ENCODE results near the gene TMBIM6.
"Not testable (repeated sequence)": the region's sequence is repeated elsewhere in the genome, so short reads cannot be mapped to it uniquely, and the experiment has no call there.

Gene TMBIM6

GRCh38 chr12:49777341-49777740 is 36.0 kb downstream of the TMBIM6 start:
- no peak overlapping the region for H3K27ac ChIP-seq (ENCODE audit: low read depth, low read length)
- H3K4me1 ChIP-seq (ENCODE audit: insufficient read depth, low read length) = 0 out of 2 replicates have a peak, but pooled peaks cover 2% of the 10 kb centered on the region
- WGBS = 100% methylated on average over 2 of the region's 3 CpGs
- H3K9me3 ChIP-seq (ENCODE audit: insufficient read depth, low read depth, low read length) = no peaks in the 10 kb centered on the region
- H3K36me3 ChIP-seq (ENCODE audit: insufficient read depth, low read length) = no peaks in the 10 kb centered on the region
- H3K4me3 ChIP-seq (ENCODE audit: low read length) = no peak overlapping the region
- H3K9ac ChIP-seq (ENCODE audit: low read depth, low read length) = no peak overlapping the region
- peaks cover 3% of the 10 kb centered on the region; the same call in 1 of the 2 replicates for H3K27me3 ChIP-seq (ENCODE audit: insufficient read depth, low read length)

- H3K27ac ChIP-seq (ENCODE audit: low read depth, low read length) = no peak overlapping the region
- 0 out of 2 replicates have a peak, but pooled peaks cover 2% of the 10 kb centered on the region for H3K4me1 ChIP-seq (ENCODE audit: insufficient read depth, low read length)
- H3K27me3 ChIP-seq (ENCODE audit: insufficient read depth, low read length) = peaks cover 3% of the 10 kb centered on the region; the same call in 1 of the 2 replicates
- no peaks in the 10 kb centered on the region for H3K36me3 ChIP-seq (ENCODE audit: insufficient read depth, low read length)
- H3K9ac ChIP-seq (ENCODE audit: low read depth, low read length) = no peak overlapping the region; the same call in 1 of the 2 replicates
- no peaks in the 10 kb centered on the region for H3K9me3 ChIP-seq (ENCODE audit: insufficient read depth, low read depth, low read length)
- no peak overlapping the region for H3K4me3 ChIP-seq (ENCODE audit: low read length)
- 57% methylated on average over 19 of the region's 19 CpGs for WGBS
These were observed 36.7 kb downstream of the TMBIM6 start for GRCh38 chr12:49777800-49778748.

GRCh38 chr12:49779581-49779980 is 38.2 kb downstream of the TMBIM6 start:
- Histone ChIP-seq H3K9me3 (ENCODE audit: insufficient read depth, low read depth, low read length) (no peaks in the 10 kb centered on the region), H3K9ac (ENCODE audit: low read depth, low read length) (no peak overlapping the region), H3K27ac (ENCODE audit: low read depth, low read length) (no peak overlapping the region), H3K4me3 (ENCODE audit: low read length) (no peak overlapping the region), H3K27me3 (ENCODE audit: insufficient read depth, low read length) (peaks cover 3% of the 10 kb centered on the region; the same call in 1 of the 2 replicates), H3K36me3 (ENCODE audit: insufficient read depth, low read length) (no peaks in the 10 kb centered on the region), H3K4me1 (ENCODE audit: insufficient read depth, low read length) (0 out of 2 replicates have a peak, but pooled peaks cover 2% of the 10 kb centered on the region)
- 83% methylated on average over 2 of the region's 2 CpGs for WGBS

GRCh38 chr12:49780914-49781313 is 39.6 kb downstream of the TMBIM6 start:
- not testable (repeated sequence) for H3K9ac ChIP-seq (ENCODE audit: low read depth, low read length); H3K27me3 ChIP-seq (ENCODE audit: insufficient read depth, low read length); H3K4me3 ChIP-seq (ENCODE audit: low read length); H3K9me3 ChIP-seq (ENCODE audit: insufficient read depth, low read depth, low read length); H3K4me1 ChIP-seq (ENCODE audit: insufficient read depth, low read length); H3K36me3 ChIP-seq (ENCODE audit: insufficient read depth, low read length); H3K27ac ChIP-seq (ENCODE audit: low read depth, low read length)
- WGBS = 96% methylated on average over 6 of the region's 6 CpGs

GRCh38 chr12:49783917-49784676 is 42.7 kb downstream of the TMBIM6 start:
- no peak overlapping the region for H3K4me3 ChIP-seq (ENCODE audit: low read length)
- peaks cover 5% of the 10 kb centered on the region; the same call in 1 of the 2 replicates for H3K9me3 ChIP-seq (ENCODE audit: insufficient read depth, low read depth, low read length)
- H3K27ac ChIP-seq (ENCODE audit: low read depth, low read length) = no peak overlapping the region
- no peaks in the 10 kb centered on the region for H3K4me1 ChIP-seq (ENCODE audit: insufficient read depth, low read length)
- H3K9ac ChIP-seq (ENCODE audit: low read depth, low read length) = no peak overlapping the region
- 83% methylated on average over 7 of the region's 7 CpGs for WGBS
- H3K36me3 ChIP-seq (ENCODE audit: insufficient read depth, low read length) = no peaks in the 10 kb centered on the region
- H3K27me3 ChIP-seq (ENCODE audit: insufficient read depth, low read length) = no peaks in the 10 kb centered on the region

GRCh38 chr12:49784756-49785409 is 43.5 kb downstream of the TMBIM6 start:
- 88% methylated on average over 4 of the region's 4 CpGs for WGBS
- peaks cover 5% of the 10 kb centered on the region; the same call in 1 of the 2 replicates for H3K9me3 ChIP-seq (ENCODE audit: insufficient read depth, low read depth, low read length)
- no peaks in the 10 kb centered on the region for H3K36me3 ChIP-seq (ENCODE audit: insufficient read depth, low read length)
- H3K27ac ChIP-seq (ENCODE audit: low read depth, low read length) = no peak overlapping the region
- H3K27me3 ChIP-seq (ENCODE audit: insufficient read depth, low read length) = no peaks in the 10 kb centered on the region
- no peak overlapping the region for H3K9ac ChIP-seq (ENCODE audit: low read depth, low read length)
- H3K4me1 ChIP-seq (ENCODE audit: insufficient read depth, low read length) = no peaks in the 10 kb centered on the region
- H3K4me3 ChIP-seq (ENCODE audit: low read length) = no peak overlapping the region

GRCh38 chr12:49787672-49788071 is 46.3 kb downstream of the TMBIM6 start:
- no peaks in the 10 kb centered on the region for H3K27me3 ChIP-seq (ENCODE audit: insufficient read depth, low read length)
- no peak overlapping the region for H3K4me3 ChIP-seq (ENCODE audit: low read length)
- WGBS = 100% methylated on average over 1 of the region's 2 CpGs

GRCh38 chr12:49789992-49790391 is 48.6 kb downstream of the TMBIM6 start:
- Histone ChIP-seq H3K9me3 (ENCODE audit: insufficient read depth, low read depth, low read length) (peaks cover 5% of the 10 kb centered on the region; the same call in 1 of the 2 replicates), H3K4me3 (ENCODE audit: low read length) (no peak overlapping the region), H3K4me1 (ENCODE audit: insufficient read depth, low read length) (no peaks in the 10 kb centered on the region; the same call in 1 of the 2 replicates), H3K27ac (ENCODE audit: low read depth, low read length) (no peak overlapping the region), H3K27me3 (ENCODE audit: insufficient read depth, low read length) (no peaks in the 10 kb centered on the region), H3K36me3 (ENCODE audit: insufficient read depth, low read length) (peaks cover 1% of the 10 kb centered on the region; the same call in 1 of the 2 replicates), H3K9ac (ENCODE audit: low read depth, low read length) (no peak overlapping the region)
- WGBS = 91% methylated on average over 3 of the region's 3 CpGs

More at GRCh38 chr12:49787672-49788071, 46.3 kb downstream of the TMBIM6 start:
- Histone ChIP-seq H3K9ac (ENCODE audit: low read depth, low read length) (no peak overlapping the region), H3K4me1 (ENCODE audit: insufficient read depth, low read length) (no peaks in the 10 kb centered on the region; the same call in 1 of the 2 replicates), H3K27ac (ENCODE audit: low read depth, low read length) (no peak overlapping the region), H3K9me3 (ENCODE audit: insufficient read depth, low read depth, low read length) (peaks cover 5% of the 10 kb centered on the region; the same call in 1 of the 2 replicates), H3K36me3 (ENCODE audit: insufficient read depth, low read length) (no peaks in the 10 kb centered on the region)

- WGBS = 87% methylated on average over 22 of the region's 22 CpGs
- Histone ChIP-seq H3K9me3 (ENCODE audit: insufficient read depth, low read depth, low read length) (peaks cover 5% of the 10 kb centered on the region; the same call in 1 of the 2 replicates), H3K36me3 (ENCODE audit: insufficient read depth, low read length) (peaks cover 2% of the 10 kb centered on the region; the same call in 1 of the 2 replicates), H3K9ac (ENCODE audit: low read depth, low read length) (no peak overlapping the region), H3K27ac (ENCODE audit: low read depth, low read length) (no peak overlapping the region), H3K4me1 (ENCODE audit: insufficient read depth, low read length) (no peaks in the 10 kb centered on the region; the same call in 1 of the 2 replicates), H3K27me3 (ENCODE audit: insufficient read depth, low read length) (no peaks in the 10 kb centered on the region), H3K4me3 (ENCODE audit: low read length) (no peak overlapping the region)
These were observed 49.6 kb downstream of the TMBIM6 start for GRCh38 chr12:49790741-49791555.

- peaks cover 5% of the 10 kb centered on the region; the same call in 1 of the 2 replicates for H3K9me3 ChIP-seq (ENCODE audit: insufficient read depth, low read depth, low read length)
- H3K36me3 ChIP-seq (ENCODE audit: insufficient read depth, low read length) = peaks cover 2% of the 10 kb centered on the region; the same call in 1 of the 2 replicates
- no peak overlapping the region for H3K4me3 ChIP-seq (ENCODE audit: low read length)
- no peaks in the 10 kb centered on the region for H3K27me3 ChIP-seq (ENCODE audit: insufficient read depth, low read length)
- WGBS = 94% methylated on average over 23 of the region's 23 CpGs
- no peak overlapping the region for H3K9ac ChIP-seq (ENCODE audit: low read depth, low read length)
- H3K27ac ChIP-seq (ENCODE audit: low read depth, low read length) = no peak overlapping the region
- H3K4me1 ChIP-seq (ENCODE audit: insufficient read depth, low read length) = no peaks in the 10 kb centered on the region; the same call in 1 of the 2 replicates
These were observed 50.3 kb downstream of the TMBIM6 start for GRCh38 chr12:49791700-49792099.

Data from HUES64 (cell line).